HL-60 (cell line): ENCODE measurements around the gene TNFAIP8.

Source experiments
- CTCF ChIP-seq: IDR thresholded peaks from one replicate; pipeline ENCODE4 v1.5.1; 2011; ENCODE audit warnings: low read length, control low read depth, inconsistent platforms; ENCODE audit not compliant: insufficient read depth
- POLR2AphosphoS5 ChIP-seq: IDR thresholded peaks from 2 replicates; pipeline ENCODE4 v1.6.1; 2012; ENCODE audit warnings: low read depth
- REST ChIP-seq: IDR thresholded peaks from 2 replicates; pipeline ENCODE4 v1.6.1; 2012; ENCODE audit warnings: low read depth; ENCODE audit not compliant: insufficient replicate concordance

- no peak for TF ChIP-seq CTCF
- no peak for TF ChIP-seq POLR2AphosphoS5
- no peak for TF ChIP-seq REST
Observed at GRCh38 chr5:119366540-119366881, 10.7 kb downstream of the TNFAIP8 start.
